NCI-H748 (cell line): ENCODE data around the gene ARFGAP3.

Experiments used
- DNase-seq: peaks from one replicate; lab custom pipeline; 2025; ENCODE audit not compliant: unreplicated experiment; lab: John Stamatoyannopoulos, UW

Gene ARFGAP3

GRCh38 chr22:42825796-42826195 lies 31.3 kb downstream of the ARFGAP3 start:
- no peak for DNase-seq

DNA sequence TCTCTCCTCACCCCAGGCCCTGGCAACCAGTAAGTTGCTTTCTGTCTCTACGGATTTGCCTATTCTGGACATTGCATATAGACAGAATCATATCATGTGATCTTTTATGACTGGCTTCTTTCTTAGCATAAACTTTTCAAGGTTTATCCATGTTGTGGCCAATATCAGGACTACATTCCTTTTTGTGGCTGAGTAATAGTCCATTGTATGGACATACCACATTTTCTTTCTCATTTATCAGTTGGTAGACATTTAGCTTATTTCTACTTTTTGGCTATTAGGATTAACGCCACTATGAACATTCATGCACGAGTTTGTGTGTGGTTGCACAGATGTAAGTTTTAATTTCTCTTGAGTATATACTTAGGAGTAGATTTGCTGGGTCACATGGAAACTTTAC lies 35.7 kb downstream of the ARFGAP3 start:
- DNase-seq = no peak

DNA sequence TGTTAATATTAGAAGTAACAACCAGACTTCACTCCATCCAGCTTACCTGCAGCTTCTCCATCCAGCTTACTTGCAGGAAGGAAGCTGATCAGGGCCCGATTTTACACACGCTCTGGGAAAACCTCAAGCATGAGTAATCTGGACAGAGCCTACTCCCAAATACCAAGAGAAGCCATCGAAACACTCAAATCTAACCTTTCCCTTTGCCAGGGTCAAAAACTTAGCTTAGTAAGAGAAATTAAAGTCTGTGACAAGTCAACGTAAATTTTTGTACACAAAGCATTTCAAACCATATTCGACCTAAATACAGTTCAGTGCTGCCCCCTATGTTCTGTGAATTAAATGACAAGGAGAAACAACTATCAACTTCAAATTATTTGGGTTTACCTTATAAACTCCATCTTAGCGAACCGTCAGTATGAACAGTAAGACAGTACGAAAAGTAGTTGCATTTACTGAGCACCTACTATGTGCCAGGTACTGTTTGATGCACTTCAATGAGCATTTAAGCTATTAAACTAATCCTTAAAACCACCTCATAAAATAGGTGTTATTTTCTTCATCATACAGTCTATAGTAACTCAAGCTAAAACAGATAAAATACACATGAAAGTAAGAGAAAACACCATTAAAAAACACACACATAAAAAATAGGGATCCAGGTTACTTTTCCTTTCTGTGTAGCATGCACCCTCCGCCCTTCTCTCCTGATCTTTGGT lies 36.9 kb downstream of the ARFGAP3 start:
- DNase-seq = peak; percentile 49

DNA sequence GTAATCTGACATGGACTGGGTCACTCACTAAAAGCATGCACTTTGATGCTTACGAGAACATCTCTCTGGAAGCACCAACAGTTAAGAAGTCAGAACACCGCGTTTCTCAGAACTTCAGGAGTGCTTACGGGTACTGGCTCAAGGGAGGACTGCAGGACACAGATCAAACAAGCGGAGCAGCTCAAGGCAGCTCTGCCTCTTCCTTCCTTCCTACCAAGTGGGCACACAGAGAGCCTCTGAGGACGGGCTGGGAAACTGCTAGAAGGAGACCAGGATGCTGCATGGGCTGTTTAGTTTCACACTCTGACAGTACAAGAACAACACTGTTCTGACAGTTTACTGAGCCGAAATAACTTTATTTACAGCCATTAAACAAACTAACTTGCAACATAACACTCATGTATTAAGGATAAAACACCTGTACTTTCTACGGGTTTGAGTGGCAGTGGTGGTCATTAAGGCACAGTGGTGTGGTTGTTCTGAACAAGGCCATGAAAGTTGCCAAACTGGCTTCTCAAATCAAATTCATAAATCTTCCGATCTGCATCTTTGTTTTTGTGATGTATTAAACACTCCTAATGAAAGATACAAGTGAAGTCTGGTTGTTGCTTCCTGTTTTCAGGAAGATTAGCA lies 37.5 kb downstream of the ARFGAP3 start:
- no peak for DNase-seq

DNA sequence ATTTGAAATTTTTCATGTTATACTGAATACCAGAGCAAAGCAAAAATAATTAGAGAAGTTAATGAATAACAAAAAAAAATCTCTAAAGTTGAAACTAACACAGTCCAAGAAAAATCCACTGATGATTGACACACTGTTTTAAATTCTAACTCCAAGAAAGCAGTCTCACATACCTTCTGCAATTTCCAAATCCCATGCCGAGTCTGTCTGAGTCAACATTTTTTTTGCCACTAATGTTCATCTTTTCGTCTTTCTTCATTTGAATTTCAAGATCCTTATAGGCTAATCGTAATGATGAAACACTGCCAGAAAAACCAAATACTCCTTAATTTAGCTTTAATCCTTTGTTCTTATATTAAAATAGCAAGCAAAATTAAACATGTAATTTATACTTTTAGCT lies 39.5 kb downstream of the ARFGAP3 start:
- no peak for DNase-seq

DNA sequence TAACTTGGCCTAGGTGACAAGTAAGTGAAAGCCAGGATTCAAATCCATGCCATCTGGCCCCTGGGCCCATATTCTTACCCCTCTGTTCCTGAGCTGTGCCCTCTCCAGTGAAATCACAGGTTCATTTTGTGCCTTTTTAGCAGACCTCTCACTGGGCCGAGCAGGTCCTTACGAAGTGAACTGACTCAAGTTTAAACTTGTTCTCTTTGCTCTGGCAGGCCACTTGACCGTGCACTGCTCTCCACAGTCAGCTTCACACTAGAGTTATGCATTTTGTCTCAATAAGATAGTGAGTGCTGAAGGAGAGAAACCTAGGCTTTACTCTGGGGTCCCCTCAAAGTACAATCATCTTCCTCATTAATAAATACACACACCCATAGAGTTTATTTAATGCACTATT lies 40.7 kb downstream of the ARFGAP3 start:
- DNase-seq = no peak

DNA sequence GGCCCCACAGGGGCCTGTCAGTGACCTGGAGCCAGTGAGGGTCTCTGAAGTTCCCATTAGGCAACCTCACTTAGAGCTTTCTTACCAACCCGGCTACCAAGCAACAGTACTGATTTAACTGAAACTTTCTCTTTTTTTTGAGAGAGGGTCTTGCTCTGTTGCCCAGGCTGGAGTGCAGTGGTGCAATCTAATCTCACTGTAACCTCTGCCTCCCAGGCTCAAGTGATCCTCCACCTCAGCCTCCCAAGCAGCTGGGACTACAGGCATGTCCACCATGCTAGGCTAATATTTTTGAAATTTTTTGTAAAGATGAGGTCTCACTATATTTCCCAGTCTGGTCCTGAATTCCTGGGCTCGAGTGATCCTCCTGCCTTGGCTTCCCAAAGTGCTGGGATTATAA lies 42.5 kb downstream of the ARFGAP3 start:
- DNase-seq = no peak

- DNase-seq = peak; percentile 93
These were observed 42.9 kb downstream of the ARFGAP3 start for GRCh38 chr22:42814215-42814614.

DNA sequence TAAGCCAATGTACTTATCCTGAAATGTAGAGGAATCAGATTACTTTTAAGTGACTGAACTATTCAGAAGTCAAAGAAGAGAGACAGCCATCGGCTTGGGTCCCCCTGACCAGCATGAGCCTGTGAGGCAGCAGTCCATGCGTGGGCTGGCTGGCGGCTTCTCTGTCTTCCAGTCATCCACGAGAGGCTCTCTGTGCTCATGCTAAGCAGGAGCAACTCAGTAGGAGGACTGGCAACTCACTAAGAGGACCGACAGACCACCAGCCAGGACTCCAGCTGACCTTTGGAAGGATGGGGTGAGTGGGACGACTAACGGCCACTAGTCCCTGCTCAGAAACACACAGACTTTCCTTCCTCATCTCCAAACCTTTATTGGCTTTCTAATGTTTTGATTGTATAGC lies 43.6 kb downstream of the ARFGAP3 start:
- peak; percentile 29 for DNase-seq

DNA sequence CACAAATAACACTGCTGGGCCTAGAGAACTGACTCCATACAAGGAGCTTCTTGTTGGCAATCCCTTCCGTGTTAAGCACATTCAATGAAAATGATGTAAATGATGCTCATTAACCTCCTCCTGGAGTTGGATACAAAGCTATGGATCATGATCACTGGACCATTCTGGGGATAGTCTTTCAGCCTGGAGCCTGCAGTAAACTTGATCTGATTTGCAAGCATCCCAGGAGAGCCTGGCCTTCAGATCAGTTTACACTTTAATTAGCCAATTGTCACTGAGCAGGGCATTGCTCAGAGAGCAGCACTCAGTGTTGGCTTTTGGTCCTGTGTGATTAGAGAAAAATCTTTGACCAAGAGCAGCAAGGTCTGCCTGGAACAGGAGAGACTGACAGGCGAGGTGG lies 45.6 kb downstream of the ARFGAP3 start:
- DNase-seq = peak; percentile 84

- no peak for DNase-seq
These were observed 48.6 kb downstream of the ARFGAP3 start for GRCh38 chr22:42808521-42808920.

DNA sequence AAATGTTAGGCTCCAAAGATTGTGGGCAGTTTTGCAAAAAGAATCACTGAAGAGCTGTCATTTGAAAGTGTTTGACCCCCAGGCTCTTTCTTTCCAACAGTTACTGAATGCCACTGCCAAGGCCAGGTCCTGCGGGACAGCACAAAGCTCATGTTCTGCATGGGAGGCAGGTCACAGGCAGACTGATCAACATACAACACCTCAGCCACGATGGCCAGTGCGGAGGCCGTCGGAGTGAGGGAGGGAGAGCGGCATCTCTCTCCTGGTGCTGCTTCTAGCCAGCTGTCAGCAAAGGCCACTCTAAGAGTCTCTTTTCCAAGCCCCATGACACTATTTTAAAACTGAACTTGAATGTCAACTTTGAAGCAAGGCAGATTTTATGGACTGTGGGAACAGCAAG lies 49.9 kb downstream of the ARFGAP3 start:
- DNase-seq = no peak

GRCh38 chr22:42805998-42806830 lies 50.9 kb downstream of the ARFGAP3 start:
- DNase-seq = no peak

- DNase-seq = peak; percentile 77
These were observed 51.8 kb downstream of the ARFGAP3 start for GRCh38 chr22:42805016-42805997.

GRCh38 chr22:42803389-42803788 lies 53.7 kb downstream of the ARFGAP3 start:
- peak; percentile 97 for DNase-seq

- peak; percentile 77 for DNase-seq
These were observed 55.6 kb downstream of the ARFGAP3 start for GRCh38 chr22:42801252-42802080.

GRCh38 chr22:42800451-42801251 lies 56.4 kb downstream of the ARFGAP3 start:
- DNase-seq = peak; percentile 99

DNA sequence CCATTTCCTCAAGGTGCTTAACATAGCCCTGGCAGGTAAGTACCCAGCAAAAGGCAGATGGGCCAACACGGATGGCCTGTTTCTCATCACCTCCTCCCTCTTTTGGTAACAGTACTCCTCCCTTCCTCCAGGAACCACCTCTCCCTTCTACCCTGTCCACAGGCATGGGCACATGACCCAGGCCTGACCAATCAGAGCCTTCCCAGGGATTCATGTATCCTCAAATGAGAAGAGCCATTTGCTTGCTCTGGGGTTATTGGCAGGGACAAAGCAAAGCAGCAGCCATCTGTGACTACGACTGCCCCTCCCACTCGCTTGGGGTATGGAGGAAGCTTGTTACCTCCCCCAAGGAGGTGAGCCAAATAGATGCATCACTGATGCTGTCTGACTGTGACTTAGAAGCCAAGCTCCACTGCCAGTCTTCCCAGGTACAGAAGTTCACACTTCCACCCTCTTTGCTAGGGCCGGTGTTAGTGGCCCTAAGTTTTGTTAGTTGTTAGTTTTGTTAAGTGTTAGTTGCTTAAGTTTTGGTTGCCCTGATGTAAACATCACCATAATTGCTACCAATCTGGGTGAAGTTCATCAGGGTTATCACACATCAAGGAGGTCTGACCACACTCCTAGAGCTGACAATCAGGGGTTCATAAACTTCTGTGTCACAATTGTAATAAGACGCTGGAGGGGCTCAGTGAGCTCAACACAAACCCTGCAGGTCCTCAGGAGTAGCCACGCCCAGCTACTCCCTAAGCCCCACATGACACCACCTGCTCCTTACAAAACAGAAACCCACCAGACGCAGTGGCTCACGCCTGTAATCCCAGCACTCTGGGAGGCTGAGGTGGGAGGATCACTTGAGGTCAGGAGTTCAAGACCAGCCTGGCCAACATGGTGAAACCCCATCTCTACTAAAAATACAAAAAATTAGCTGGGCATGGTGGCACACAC lies 57.3 kb downstream of the ARFGAP3 start:
- peak; percentile 75 for DNase-seq
